Lung (tissue), 16 donors: ENCODE results near the gene STMN1. TPM values are rescaled to one million over a fixed set of nuclear protein-coding genes. Genes with fewer than 3 reads are reported as not detected.
A peak's percentile ranks its signal among the peaks of the same experiment; 100 is the strongest.

Source experiments
- ATAC-seq: fragments of 200-7000 bp; cut with Tn5 transposase; one replicate; pipeline ENCODE4 v1.9.1; 2020; ENCODE audit warnings: moderate number of reproducible peaks; ENCODE audit not compliant: insufficient read depth, low FRiP score
- DNase-seq, 3 donors: peaks; one replicate each; pipeline ENCODE4 v3.0.0-alpha.2; 2013 to 2017
- H3K27ac ChIP-seq, 2 donors: one replicate each; pipeline ENCODE4 v1.5.1; 2013; ENCODE audit warnings: mild to moderate bottlenecking in 2 of 2, moderate library complexity in 2 of 2, control low read depth in 1 of 2, inconsistent platforms in 1 of 2, low read depth in 1 of 2, low read length in 1 of 2
- H3K27me3 ChIP-seq, 3 donors: one replicate each; pipeline ENCODE4 v1.5.1; 2013; ENCODE audit warnings: low read length in 2 of 3; ENCODE audit not compliant: control insufficient read depth in 3 of 3, insufficient read depth in 3 of 3
- H3K36me3 ChIP-seq, 4 donors: one replicate each; pipeline ENCODE4 v1.5.1; 2013; ENCODE audit warnings: low read length in 4 of 4, mild to moderate bottlenecking in 1 of 4, moderate library complexity in 1 of 4; ENCODE audit not compliant: control insufficient read depth in 4 of 4, insufficient read depth in 4 of 4
- H3K4me1 ChIP-seq, 5 donors: one replicate each; pipeline ENCODE4 v1.5.1; 2013; ENCODE audit warnings: low read length in 5 of 5, mild to moderate bottlenecking in 2 of 5, moderate library complexity in 1 of 5; ENCODE audit not compliant: control insufficient read depth in 5 of 5, insufficient read depth in 5 of 5
- H3K4me3 ChIP-seq: one replicate; pipeline ENCODE4 v1.5.1; 2013; ENCODE audit warnings: mild to moderate bottlenecking, control low read depth, moderate library complexity
- H3K9ac ChIP-seq, 2 donors: one replicate each; pipeline ENCODE4 v1.5.1; 2013; ENCODE audit warnings: low read length in 2 of 2, control low read depth in 1 of 2; ENCODE audit not compliant: insufficient read depth in 1 of 2
- H3K9me3 ChIP-seq, 4 donors: one replicate each; pipeline ENCODE4 v1.5.1; 2013; ENCODE audit warnings: low read length in 3 of 4, mild to moderate bottlenecking in 1 of 4, moderate library complexity in 1 of 4; ENCODE audit not compliant: control insufficient read depth in 4 of 4, insufficient read depth in 3 of 4
- CTCF ChIP-seq: IDR thresholded peaks from 2 replicates; pipeline ENCODE4 v1.5.1; 2012; ENCODE audit warnings: mild to moderate bottlenecking; ENCODE audit errors: control extremely low read depth, extremely low read depth
- WGBS, 2 donors: extraction: QIAGEN DNeasy Blood & Tissue Kit; methylation state at CpG; one replicate each; pipeline ENCODE4 v1.1.7; 2013; 5-methylcytosine and 5-hydroxymethylcytosine counted together
- long read RNA-seq, 5 donors: transcript quantifications; one replicate each; lab custom pipeline, GENCODE V29; 2026
- polyA plus RNA-seq, 2 donors: library from polyadenylated mRNA; stranded (reverse); fragments of 200-250 nt; gene quantifications; one replicate each; pipeline ENCODE4 v1.2.1, GENCODE V29; 2013
- total RNA-seq, 2 donors: library from RNA; depleted of rRNA in 1 of 2; stranded (reverse); fragments of >200 nt in 1 of 2; gene quantifications; one replicate each; pipeline ENCODE4 v1.2.1, GENCODE V29; 2014 to 2021
- donor health status: control.
- donor health status: control.
- donor health status: Bipolar disorder and iron deficiency.
- donor health status: healthy.
- donor health status: DM: yes; HTN: yes; CAD: no.

STMN1 gene
- total RNA-seq = 100 to 1,000 TPM in 1 of 2 donors, 10 to 100 TPM in 1; 38.8 to 118 TPM
- 10 to 100 TPM; 18.5 to 63.8 TPM for polyA plus RNA-seq
- long read RNA-seq, donor 1, transcript STMN1-206 (5 exons, 1,504 nt) = major isoform, 265 of 471 reads
- long read RNA-seq, donor 1, partial matches to known transcripts = 190 of 471 reads
- long read RNA-seq, donor 1, other reads (novel, unspliced or antisense) = 12 of 471 reads
- long read RNA-seq, donor 2, transcript STMN1-206 (5 exons, 1,504 nt) = major isoform, 85 of 148 reads
- long read RNA-seq, donor 2, partial matches to known transcripts = 62 of 148 reads
- long read RNA-seq, donor 2, other reads (novel, unspliced or antisense) = 0 of 148 reads
- long read RNA-seq, donor 3, transcript STMN1-206 (5 exons, 1,504 nt) = major isoform, 163 of 261 reads
- long read RNA-seq, donor 3, partial matches to known transcripts = 91 of 261 reads
- long read RNA-seq, donor 3, other reads (novel, unspliced or antisense) = 5 of 261 reads
- long read RNA-seq, donor 4, transcript STMN1-206 (5 exons, 1,504 nt) = major isoform, 137 of 251 reads
- long read RNA-seq, donor 4, partial matches to known transcripts = 111 of 251 reads
- long read RNA-seq, donor 4, other reads (novel, unspliced or antisense) = 0 of 251 reads
- long read RNA-seq, donor 5, transcript STMN1-206 (5 exons, 1,504 nt) = major isoform, 295 of 573 reads
- long read RNA-seq, donor 5, partial matches to known transcripts = 264 of 573 reads
- long read RNA-seq, donor 5, other reads (novel, unspliced or antisense) = 10 of 573 reads

- WGBS, 2 donors = 1% methylated on average over 52 to 102 of the region's 102 CpGs
- peak within 1 kb of the TSS; percentile 11 to 28 for H3K27ac ChIP-seq
- H3K36me3 ChIP-seq = peaks cover 0 to 22% (median 9%) of the 10 kb centered on the region in 4 donors
- DNase-seq (peak; percentile 97 to 98 (median 97)), ATAC-seq (peak; percentile 86)
- H3K27me3 ChIP-seq = no peaks in the 10 kb centered on the region
- no peaks in the 10 kb centered on the region for H3K9me3 ChIP-seq
- H3K9ac ChIP-seq = peak within 1 kb of the TSS; percentile 51 to 72
- H3K4me1 ChIP-seq = peaks cover 0 to 31% (median 5%) of the 10 kb centered on the region in 5 donors
- peak within 1 kb of the TSS; percentile 70 for H3K4me3 ChIP-seq
- TF ChIP-seq CTCF = no peak
These were observed at the start of gene STMN1 for GRCh38 chr1:25905680-25906643. TSS of gene STMN1 (minus strand) at chr1:25906419. CDS start at chr1:25904676, 1,743 bp downstream.

DNA sequence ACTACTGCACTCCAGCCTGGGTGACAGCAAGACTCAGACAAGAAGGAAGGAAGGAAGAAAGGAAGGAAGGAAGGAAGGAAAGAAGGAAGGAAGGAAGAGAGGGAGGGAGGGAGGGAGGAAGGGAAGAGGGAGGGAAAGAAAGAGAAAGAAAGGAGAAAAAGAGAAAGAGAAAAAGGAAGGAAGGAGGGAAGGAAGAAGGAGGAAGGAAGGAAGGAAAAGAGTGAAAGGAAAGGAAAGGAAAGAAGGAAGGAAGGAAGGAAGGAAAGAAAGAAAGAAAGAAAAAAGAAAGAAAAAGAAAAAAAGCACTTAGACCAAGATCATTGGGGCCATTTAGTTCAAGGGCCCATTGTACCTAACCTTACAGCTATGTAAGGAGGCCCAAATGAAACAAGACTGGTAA lies 49.3 kb upstream of the STMN1 start:
- no peak overlapping the region for H3K9ac ChIP-seq
- no peak overlapping the region for H3K4me3 ChIP-seq
- H3K9me3 ChIP-seq = no peaks in the 10 kb centered on the region
- peaks cover 0 to 13% (median 6%) of the 10 kb centered on the region in 5 donors for H3K4me1 ChIP-seq
- H3K36me3 ChIP-seq = peaks cover 0 to 17% (median 9%) of the 10 kb centered on the region in 4 donors
- no peak for DNase-seq
- no peak overlapping the region for H3K27ac ChIP-seq
- H3K27me3 ChIP-seq = no peaks in the 10 kb centered on the region
- TF ChIP-seq CTCF = no peak
- ATAC-seq = no peak

DNA sequence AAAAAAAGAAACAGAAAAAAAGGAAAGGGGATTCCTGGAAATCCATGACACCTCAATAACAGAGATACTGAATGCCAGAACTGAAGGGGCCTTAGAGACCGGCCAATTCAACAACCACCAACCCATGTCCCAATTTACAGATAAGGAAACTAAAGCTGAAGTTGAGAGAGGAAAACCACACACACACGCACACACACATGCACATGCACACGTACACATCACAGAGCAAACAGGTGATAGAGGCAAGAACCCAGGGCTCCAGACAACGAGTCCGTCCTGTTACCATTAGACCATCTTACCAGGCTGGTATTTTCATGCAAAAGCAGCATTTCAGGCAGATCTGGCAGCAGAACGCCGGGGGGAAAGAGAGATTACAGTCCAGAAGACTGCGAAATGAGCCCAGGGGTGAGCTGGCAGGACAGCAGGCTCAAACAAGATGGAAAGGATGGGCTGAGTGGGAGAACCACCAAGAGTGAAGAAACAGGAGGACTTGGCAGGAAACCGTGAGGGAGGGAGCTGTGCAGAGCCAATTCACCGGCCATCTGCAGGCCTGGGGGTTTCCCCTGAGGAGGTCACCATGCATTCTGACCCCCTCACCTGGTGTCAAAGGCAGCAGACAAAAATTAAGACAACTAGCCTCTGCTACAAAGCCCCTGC lies 48.2 kb upstream of the STMN1 start:
- DNase-seq (no peak), ATAC-seq (no peak)
- H3K9ac ChIP-seq = no peak overlapping the region
- WGBS, 2 donors = 83% methylated on average over 10 of the region's 10 CpGs
- H3K4me3 ChIP-seq = no peak overlapping the region
- H3K27me3 ChIP-seq = no peaks in the 10 kb centered on the region
- H3K36me3 ChIP-seq = peaks cover 0 to 11% (median 4%) of the 10 kb centered on the region in 4 donors
- H3K4me1 ChIP-seq = peaks cover 0 to 13% (median 6%) of the 10 kb centered on the region in 5 donors
- no peaks in the 10 kb centered on the region for H3K9me3 ChIP-seq
- no peak overlapping the region for H3K27ac ChIP-seq
- TF ChIP-seq CTCF = no peak
